ENCODE data around the gene BAZ2B.

GRCh38 chr2:159606287-159606686, 10.1 kb downstream of the BAZ2B start:
- TF ChIP-seq, protein P1, sequence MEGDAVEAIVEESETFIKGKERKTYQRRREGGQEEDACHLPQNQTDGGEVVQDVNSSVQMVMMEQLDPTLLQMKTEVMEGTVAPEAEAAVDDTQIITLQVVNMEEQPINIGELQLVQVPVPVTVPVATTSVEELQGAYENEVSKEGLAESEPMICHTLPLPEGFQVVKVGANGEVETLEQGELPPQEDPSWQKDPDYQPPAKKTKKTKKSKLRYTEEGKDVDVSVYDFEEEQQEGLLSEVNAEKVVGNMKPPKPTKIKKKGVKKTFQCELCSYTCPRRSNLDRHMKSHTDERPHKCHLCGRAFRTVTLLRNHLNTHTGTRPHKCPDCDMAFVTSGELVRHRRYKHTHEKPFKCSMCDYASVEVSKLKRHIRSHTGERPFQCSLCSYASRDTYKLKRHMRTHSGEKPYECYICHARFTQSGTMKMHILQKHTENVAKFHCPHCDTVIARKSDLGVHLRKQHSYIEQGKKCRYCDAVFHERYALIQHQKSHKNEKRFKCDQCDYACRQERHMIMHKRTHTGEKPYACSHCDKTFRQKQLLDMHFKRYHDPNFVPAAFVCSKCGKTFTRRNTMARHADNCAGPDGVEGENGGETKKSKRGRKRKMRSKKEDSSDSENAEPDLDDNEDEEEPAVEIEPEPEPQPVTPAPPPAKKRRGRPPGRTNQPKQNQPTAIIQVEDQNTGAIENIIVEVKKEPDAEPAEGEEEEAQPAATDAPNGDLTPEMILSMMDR (IDR thresholded peaks at IDR 0.05) = no peak
- no peak for TF ChIP-seq POLR2A (IDR thresholded peaks at IDR 0.05)

Measured in lower leg skin (tissue), 3 donors.